Esophagus squamous epithelium (tissue), 4 donors: ENCODE results near the gene PLAC8L1.

Experiments used
- POLR2A ChIP-seq, 4 donors: fragments of 450-650 bp; IDR thresholded peaks; one replicate each; pipeline ENCODE4 v1.6.1; 2017; ENCODE audit warnings: antibody characterized with exemption in 4 of 4, mild to moderate bottlenecking in 4 of 4, moderate library complexity in 3 of 4
- TF ChIP-seq, protein P1 (sequence below), 6 experiments: fragments of 450-650 bp in 4 of 6; fragments of 200-600 bp in 2 of 6; sonication (generic) in 2 of 6; IDR thresholded peaks; one replicate each; pipeline ENCODE4 v1.5.1; 2016 to 2019; ENCODE audit warnings: antibody characterized with exemption in 6 of 6, mild to moderate bottlenecking in 4 of 6, moderate library complexity in 4 of 6

DNA sequence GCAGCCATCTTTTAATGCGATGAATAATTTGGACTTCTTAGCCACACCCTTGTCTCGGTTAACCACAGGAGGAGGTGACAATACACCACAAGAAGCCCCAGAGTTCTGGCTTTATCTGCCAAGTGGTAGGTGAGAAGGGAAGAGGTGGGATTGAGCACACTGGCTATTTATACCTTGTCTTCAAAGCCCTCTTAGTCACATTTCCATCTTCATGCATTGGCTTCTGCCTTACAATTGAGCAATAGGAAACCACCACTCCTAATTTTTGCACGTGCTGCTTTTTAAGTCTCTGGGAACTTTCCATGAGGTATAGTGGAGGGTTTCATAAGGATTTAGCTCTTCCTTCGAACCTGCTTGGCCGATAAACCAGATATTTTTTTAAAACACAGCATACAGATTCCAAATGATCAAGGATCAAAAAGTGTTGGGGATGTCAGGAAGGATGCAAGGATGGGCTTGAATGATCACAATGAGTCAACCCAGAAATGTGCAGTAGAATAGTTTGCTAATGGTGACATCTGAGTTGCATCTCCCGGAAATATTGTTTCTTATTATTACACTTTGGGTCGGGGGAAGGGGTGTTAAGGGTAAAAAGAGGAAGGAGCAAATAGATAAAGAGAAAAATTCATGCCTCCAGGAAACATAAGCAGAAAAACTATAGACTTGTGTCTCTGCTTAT lies 25.5 kb downstream of the PLAC8L1 start:
- no peak for TF ChIP-seq POLR2A (IDR thresholded peaks at IDR 0.05)
- TF ChIP-seq, protein P1, sequence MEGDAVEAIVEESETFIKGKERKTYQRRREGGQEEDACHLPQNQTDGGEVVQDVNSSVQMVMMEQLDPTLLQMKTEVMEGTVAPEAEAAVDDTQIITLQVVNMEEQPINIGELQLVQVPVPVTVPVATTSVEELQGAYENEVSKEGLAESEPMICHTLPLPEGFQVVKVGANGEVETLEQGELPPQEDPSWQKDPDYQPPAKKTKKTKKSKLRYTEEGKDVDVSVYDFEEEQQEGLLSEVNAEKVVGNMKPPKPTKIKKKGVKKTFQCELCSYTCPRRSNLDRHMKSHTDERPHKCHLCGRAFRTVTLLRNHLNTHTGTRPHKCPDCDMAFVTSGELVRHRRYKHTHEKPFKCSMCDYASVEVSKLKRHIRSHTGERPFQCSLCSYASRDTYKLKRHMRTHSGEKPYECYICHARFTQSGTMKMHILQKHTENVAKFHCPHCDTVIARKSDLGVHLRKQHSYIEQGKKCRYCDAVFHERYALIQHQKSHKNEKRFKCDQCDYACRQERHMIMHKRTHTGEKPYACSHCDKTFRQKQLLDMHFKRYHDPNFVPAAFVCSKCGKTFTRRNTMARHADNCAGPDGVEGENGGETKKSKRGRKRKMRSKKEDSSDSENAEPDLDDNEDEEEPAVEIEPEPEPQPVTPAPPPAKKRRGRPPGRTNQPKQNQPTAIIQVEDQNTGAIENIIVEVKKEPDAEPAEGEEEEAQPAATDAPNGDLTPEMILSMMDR (IDR thresholded peaks at IDR 0.05), result no peak
